Cardiac fibroblast (primary cell): Measurements from ENCODE around the gene ZBTB20.

Source experiments
- DNase-seq, 2 donors: peaks; one replicate each; pipeline versions ENCODE4 v3.0.0 to v3.0.0-alpha.2; 2010; ENCODE audit warnings: low read depth in 2 of 2
- H3K4me3 ChIP-seq, 2 donors: replicated peaks in 1 of 2; 1 replicate in 1 of 2; 2 replicates in 1 of 2; pipeline ENCODE4 v1.5.1; 2011; ENCODE audit warnings: low read depth in 2 of 2, low read length in 2 of 2, mild to moderate bottlenecking in 2 of 2, moderate library complexity in 1 of 2
- TF ChIP-seq, protein P1 (sequence below): IDR thresholded peaks from one replicate; pipeline ENCODE4 v1.5.1; 2011; ENCODE audit warnings: low read depth, mild to moderate bottlenecking, low read length, inconsistent platforms

The ZBTB20 gene

DNA sequence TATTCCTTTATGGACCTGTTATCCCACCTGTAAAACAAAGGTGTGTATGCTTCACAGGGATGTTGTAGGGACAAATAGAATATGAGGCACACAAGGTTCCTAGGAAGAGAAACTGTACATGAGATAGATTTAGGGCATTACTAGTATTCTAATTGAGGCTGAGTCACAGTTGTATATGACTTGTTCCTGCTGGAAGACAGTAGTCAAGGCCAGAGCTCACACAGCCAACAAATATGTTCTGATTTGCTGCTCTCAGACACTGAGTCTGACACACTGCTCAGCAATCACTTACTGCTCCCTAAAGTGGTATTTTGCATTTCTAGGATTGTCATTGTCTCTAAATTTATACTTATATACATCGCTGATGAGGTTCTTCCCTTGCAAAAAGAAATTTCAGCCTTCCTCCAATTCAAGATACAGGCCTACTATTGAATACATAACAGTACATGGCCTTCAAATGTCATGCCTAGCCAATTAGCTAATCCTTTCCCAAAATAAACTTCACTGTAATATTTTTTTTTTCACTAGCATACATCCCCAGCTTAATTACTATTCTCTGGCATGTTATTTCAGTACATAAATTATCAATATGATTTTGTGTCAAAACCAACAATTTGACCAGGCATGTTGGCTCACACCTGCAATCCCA is 783.4 kb downstream of the ZBTB20 start:
- no peak overlapping the region for H3K4me3 ChIP-seq
- DNase-seq = peak; percentile 43 to 83
- TF ChIP-seq, protein P1, sequence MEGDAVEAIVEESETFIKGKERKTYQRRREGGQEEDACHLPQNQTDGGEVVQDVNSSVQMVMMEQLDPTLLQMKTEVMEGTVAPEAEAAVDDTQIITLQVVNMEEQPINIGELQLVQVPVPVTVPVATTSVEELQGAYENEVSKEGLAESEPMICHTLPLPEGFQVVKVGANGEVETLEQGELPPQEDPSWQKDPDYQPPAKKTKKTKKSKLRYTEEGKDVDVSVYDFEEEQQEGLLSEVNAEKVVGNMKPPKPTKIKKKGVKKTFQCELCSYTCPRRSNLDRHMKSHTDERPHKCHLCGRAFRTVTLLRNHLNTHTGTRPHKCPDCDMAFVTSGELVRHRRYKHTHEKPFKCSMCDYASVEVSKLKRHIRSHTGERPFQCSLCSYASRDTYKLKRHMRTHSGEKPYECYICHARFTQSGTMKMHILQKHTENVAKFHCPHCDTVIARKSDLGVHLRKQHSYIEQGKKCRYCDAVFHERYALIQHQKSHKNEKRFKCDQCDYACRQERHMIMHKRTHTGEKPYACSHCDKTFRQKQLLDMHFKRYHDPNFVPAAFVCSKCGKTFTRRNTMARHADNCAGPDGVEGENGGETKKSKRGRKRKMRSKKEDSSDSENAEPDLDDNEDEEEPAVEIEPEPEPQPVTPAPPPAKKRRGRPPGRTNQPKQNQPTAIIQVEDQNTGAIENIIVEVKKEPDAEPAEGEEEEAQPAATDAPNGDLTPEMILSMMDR = no peak

DNA sequence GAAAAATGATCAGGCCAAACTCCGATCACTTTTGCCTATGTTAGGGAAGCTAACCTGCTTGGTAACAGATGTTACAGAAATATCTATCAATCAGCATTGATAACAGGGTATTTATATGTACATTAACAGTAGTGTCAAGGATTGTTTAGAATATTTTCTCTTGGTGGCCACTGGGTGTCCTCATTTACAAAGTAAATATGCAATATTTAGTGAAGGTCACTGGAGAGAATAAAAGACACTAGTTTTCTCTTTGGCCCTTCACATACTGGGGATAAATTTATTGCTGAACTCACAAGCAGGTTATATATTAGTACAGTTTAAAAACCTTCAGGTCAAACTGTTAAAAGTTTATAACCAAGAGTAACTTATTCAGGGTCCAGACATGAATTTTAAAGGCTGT is 784.3 kb downstream of the ZBTB20 start:
- DNase-seq = peak; percentile 62 to 68
- H3K4me3 ChIP-seq = no peak overlapping the region
- TF ChIP-seq, protein P1 = peak; percentile 22

DNA sequence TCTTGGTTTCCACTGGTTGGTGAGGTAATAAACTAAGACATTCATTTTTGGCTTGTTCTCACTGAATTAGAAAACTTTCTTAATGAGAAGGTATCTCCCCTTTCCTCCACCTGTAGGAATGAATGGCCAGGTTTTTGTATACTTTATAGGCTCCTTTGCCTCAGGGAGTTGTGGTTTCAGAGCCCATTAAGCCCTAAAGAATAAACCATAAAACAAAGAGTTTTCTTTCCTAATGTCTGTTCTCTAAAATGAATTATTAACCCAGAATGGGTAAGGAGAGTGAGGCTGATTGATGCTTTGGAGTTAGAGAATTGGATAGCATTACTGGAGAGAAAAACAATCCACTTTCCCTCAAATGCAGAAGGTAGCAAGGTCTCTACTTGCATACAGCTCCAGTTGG is 785.7 kb downstream of the ZBTB20 start:
- no peak overlapping the region for H3K4me3 ChIP-seq
- no peak for DNase-seq
- TF ChIP-seq, protein P1 = no peak

DNA sequence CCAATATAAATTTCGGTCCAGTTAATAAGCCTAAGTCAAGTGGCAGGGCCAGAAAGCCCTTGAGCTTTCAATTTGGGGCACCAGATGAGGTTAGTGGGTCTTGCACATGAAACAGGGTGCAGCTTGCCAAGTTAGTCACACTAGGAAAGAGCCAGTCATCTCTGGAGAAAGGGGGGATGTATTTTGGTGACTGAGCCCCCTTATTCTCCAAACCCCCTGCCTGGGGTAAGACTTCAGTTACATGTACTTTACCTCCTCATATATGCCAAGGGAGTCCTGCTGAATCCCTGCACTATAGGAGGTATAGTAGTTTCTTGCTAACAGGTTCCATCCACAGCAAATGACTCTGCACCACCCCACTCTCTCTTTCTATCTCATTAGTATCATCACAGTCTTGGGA is 790.6 kb downstream of the ZBTB20 start:
- H3K4me3 ChIP-seq = no peak overlapping the region
- TF ChIP-seq, protein P1 = no peak

DNA sequence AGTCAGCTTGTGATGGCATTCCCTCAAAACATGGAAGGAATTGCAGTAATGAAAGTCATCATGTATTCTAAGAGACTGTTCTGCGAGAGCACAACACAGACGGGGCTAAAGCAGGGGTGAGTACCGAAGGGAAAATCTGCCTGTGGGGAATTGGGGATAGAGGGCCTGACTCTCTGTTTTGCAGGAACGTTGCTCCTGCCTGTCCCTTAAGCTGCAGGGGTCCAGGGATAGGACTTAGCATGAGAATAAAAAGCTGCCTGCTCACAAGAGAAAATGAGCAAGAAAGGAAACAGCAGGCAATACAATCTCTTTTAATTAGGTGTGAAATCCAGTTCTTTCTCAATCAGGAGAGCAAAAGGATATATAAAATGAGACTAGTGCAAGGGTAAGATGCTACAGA is 791.0 kb downstream of the ZBTB20 start:
- H3K4me3 ChIP-seq = no peak overlapping the region
- TF ChIP-seq, protein P1 = no peak
- DNase-seq = no peak

More for the DNA sequence above, 790.6 kb downstream of the ZBTB20 start:
- no peak for DNase-seq

DNA sequence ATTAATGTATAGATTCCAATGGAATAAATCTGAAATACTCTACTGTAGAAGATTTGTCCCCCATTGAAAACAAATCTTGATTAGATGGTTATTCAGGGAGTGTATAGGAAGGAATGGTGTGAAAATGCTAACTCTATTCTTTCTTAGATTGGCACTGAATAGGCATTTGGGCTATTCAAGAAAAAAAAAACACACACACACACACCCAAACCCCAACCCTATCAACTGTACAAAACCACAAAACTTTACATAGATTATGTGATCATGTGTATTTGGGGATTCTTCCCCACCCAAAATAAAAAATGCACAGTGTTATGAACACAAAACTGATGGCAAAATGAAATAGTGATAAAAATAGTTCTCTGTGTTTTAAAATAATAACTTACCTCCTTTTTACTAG is 791.4 kb downstream of the ZBTB20 start:
- no peak for DNase-seq
- TF ChIP-seq, protein P1 = no peak
- H3K4me3 ChIP-seq = no peak overlapping the region

DNA sequence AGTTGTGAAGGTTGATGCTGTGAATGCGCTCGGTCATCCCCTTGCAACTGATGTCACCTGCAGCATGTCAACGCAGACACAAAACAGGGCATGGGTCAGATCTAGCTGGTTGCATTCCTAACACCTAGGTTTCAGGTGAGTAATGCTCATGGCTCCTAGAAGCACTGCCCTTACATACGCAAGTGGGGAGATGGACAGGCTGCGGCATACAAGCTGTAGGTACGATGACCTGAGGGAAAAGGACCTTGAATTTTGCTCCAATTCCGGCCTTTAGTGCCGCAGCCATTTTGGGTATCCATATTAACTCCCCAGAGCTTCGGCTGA is 795.3 kb downstream of the ZBTB20 start:
- DNase-seq = no peak
- no peak overlapping the region for H3K4me3 ChIP-seq
- TF ChIP-seq, protein P1 = no peak
